ENCODE data around the gene ITGAE. TPM values are rescaled to one million over a fixed set of nuclear protein-coding genes. Genes with fewer than 3 reads are reported as not detected.

Gene ITGAE
- total RNA-seq, 1 donor from 2014 or later = 17.1 TPM

DNA sequence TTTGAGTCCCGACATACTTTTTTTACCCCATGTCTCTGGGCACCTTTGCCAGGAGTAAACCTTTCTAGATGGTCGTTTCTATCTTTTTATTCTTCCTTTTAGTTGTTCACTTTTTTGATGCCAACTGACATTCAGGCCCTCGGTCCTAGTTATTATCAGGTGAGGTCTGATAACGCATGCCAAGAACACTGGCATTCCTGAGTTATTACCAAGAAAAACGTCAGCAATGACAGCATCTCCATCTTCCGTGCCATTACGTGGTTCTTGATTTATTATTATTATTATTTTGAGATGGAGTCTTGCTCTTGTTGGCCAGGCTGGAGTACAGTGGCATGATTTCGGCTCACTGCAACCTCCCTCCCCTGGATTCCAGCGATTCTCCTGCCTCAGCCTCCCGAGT lies 55.9 kb downstream of the ITGAE start:
- TF ChIP-seq, protein P1, sequence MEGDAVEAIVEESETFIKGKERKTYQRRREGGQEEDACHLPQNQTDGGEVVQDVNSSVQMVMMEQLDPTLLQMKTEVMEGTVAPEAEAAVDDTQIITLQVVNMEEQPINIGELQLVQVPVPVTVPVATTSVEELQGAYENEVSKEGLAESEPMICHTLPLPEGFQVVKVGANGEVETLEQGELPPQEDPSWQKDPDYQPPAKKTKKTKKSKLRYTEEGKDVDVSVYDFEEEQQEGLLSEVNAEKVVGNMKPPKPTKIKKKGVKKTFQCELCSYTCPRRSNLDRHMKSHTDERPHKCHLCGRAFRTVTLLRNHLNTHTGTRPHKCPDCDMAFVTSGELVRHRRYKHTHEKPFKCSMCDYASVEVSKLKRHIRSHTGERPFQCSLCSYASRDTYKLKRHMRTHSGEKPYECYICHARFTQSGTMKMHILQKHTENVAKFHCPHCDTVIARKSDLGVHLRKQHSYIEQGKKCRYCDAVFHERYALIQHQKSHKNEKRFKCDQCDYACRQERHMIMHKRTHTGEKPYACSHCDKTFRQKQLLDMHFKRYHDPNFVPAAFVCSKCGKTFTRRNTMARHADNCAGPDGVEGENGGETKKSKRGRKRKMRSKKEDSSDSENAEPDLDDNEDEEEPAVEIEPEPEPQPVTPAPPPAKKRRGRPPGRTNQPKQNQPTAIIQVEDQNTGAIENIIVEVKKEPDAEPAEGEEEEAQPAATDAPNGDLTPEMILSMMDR (IDR thresholded peaks at IDR 0.05; ENCODE audit: insufficient read depth, low read length, severe bottlenecking) = no peak
- no peak for DNase-seq (ENCODE audit: low read depth)
- Histone ChIP-seq H3K27me3 (ENCODE audit: control insufficient read depth, insufficient read depth, low read length) (no peaks in the 10 kb centered on the region), H3K36me3 (ENCODE audit: control insufficient read depth, insufficient read depth, low read length) (no peaks in the 10 kb centered on the region), H3K4me3 (ENCODE audit: low read depth, low read length) (no peak overlapping the region)
- FAIRE-seq = no peak

DNA sequence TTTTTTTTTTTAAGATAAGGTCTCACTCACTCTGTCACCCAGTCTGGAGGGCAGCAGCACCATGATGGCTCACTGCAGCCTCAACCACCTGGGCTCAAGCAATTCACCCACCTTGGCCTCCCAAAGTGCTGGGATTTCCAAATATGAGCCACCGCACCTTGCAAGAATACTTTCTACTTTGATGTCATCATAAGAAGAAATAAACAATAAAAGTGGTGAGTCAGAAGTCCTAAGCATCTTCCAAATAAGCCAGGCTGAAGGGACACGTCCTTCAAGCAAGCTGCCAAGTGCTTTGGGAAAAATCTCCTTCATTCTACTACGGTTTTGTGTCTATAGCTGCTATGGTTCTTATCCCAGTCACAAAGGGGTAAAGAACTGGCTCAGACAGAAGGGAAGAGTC lies 57.0 kb downstream of the ITGAE start:
- DNase-seq (ENCODE audit: low read depth) (peak; percentile 34), FAIRE-seq (no peak)
- Histone ChIP-seq H3K4me3 (ENCODE audit: low read depth, low read length) (no peak overlapping the region), H3K36me3 (ENCODE audit: control insufficient read depth, insufficient read depth, low read length) (no peaks in the 10 kb centered on the region), H3K27me3 (ENCODE audit: control insufficient read depth, insufficient read depth, low read length) (no peaks in the 10 kb centered on the region)
- TF ChIP-seq, protein P1 (IDR thresholded peaks at IDR 0.05; ENCODE audit: insufficient read depth, low read length, severe bottlenecking) = no peak

DNA sequence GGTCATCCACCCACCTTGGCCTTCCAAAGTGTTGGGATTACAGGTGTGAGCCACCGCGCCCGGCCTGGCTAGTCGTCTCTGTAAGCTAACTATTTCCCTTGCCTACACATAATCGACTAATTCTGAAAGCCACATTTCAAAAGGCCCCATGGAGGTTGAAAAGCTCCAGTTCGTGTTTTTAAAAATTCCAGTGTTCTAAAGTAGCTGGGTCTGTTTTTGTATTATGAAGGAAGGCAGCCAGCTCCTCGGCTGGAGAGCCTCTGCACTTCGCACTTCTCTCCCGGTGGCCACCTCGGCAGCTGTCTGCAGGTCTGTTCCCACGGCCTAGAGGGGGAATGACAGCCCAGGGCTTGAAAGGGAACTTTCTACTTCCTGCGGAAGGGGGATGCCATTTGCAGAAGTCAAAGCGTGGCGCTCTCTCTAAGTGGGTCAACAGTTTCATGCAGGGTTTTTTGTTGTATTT lies 60.3 kb downstream of the ITGAE start:
- Histone ChIP-seq H3K27me3 (ENCODE audit: control insufficient read depth, insufficient read depth, low read length) (no peaks in the 10 kb centered on the region), H3K36me3 (ENCODE audit: control insufficient read depth, insufficient read depth, low read length) (no peaks in the 10 kb centered on the region), H3K4me3 (ENCODE audit: low read depth, low read length) (no peak overlapping the region)
- TF ChIP-seq, protein P1 (IDR thresholded peaks at IDR 0.05; ENCODE audit: insufficient read depth, low read length, severe bottlenecking) = no peak
- no peak for FAIRE-seq
- DNase-seq (ENCODE audit: low read depth) = no peak

- TF ChIP-seq, protein P1 (IDR thresholded peaks at IDR 0.05; ENCODE audit: insufficient read depth, low read length, severe bottlenecking) = no peak
- no peaks in the 10 kb centered on the region for H3K27me3 ChIP-seq (ENCODE audit: control insufficient read depth, insufficient read depth, low read length)
Observed at GRCh38 chr17:3739422-3740124, 61.4 kb downstream of the ITGAE start.

GRCh38 chr17:3738562-3739295 lies 62.3 kb downstream of the ITGAE start:
- no peak for FAIRE-seq
- DNase-seq (ENCODE audit: low read depth) = peak; percentile 79
- TF ChIP-seq, protein P1 (IDR thresholded peaks at IDR 0.05; ENCODE audit: insufficient read depth, low read length, severe bottlenecking) = no peak
- Histone ChIP-seq H3K4me3 (ENCODE audit: low read depth, low read length) (peak overlapping the region; percentile 21), H3K36me3 (ENCODE audit: control insufficient read depth, insufficient read depth, low read length) (no peaks in the 10 kb centered on the region), H3K27me3 (ENCODE audit: control insufficient read depth, insufficient read depth, low read length) (no peaks in the 10 kb centered on the region)

More at GRCh38 chr17:3739422-3740124, 61.4 kb downstream of the ITGAE start:
- FAIRE-seq (no peak), DNase-seq (ENCODE audit: low read depth) (no peak)
- Histone ChIP-seq H3K36me3 (ENCODE audit: control insufficient read depth, insufficient read depth, low read length) (no peaks in the 10 kb centered on the region), H3K4me3 (ENCODE audit: low read depth, low read length) (no peak overlapping the region)

Data from bronchial epithelial cell (primary cell).